ENCODE measurements around the gene ATF7. TPM values are rescaled to one million over a fixed set of nuclear protein-coding genes. Genes with fewer than 3 reads are reported as not detected.

ATF7 gene
- total and polyA plus RNA-seq, 2 donors (not counting 3 experiments of a cell fraction or from before 2014, with no cell fraction given) = 36.0 to 68.5 TPM

DNA sequence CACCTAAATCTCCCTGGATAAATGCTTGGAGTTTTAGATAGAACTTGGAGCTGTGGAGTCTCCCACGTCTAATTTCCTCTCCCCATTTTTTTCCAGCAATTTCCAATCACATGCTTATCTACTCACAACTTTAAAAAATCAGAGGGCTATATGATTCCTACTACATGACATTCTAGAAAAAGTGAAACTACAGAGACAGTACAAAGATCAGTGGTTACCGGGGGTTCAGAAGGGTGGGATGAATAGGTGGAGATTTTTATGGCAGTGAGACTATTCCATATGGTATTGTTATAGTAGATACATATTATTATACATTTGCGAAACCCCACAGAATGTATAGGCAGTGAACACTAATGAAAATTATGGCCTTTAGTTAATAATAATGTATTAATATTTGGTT, 35.5 kb downstream of the ATF7 start:
- no peaks in the 10 kb centered on the region for H3K27me3 ChIP-seq (ENCODE audit: control insufficient read depth in 2 of 2, insufficient read depth in 2 of 2, low read length in 2 of 2)
- no peak for DNase-seq (ENCODE audit: low read depth, low spot score)
- no peak overlapping the region for H3K27ac ChIP-seq (ENCODE audit: insufficient read depth, low read depth, low read length)
- CTCF ChIA-PET = interaction anchor here (2.4 kb wide), 1 partner anchor 47 kb away, joined by 28 read pairs; no protein-coding TSS in a partner anchor
- no TSS peak for BruUV-seq (replicated peaks)
- peaks cover 38% of the 10 kb centered on the region for H3K4me1 ChIP-seq (ENCODE audit: control insufficient read depth, extremely low read depth, insufficient read depth, low read length)
- H3K9ac ChIP-seq (replicated peaks; ENCODE audit: extremely low read depth, insufficient read depth, low read length) = no peak overlapping the region
- H3K79me2 ChIP-seq (ENCODE audit: control insufficient read depth, insufficient read depth, low read length) = peaks cover 63% of the 10 kb centered on the region
- intact Hi-C loops (cut with micrococcal nuclease) = no loop called here
- no peak overlapping the region for H2AFZ ChIP-seq (ENCODE audit: low read depth, low read length)
- H3K9me3 ChIP-seq (replicated peaks; ENCODE audit: control insufficient read depth, insufficient read depth, low read length) = no peaks in the 10 kb centered on the region
- no peaks in the 10 kb centered on the region for H3K9me1 ChIP-seq (replicated peaks; ENCODE audit: control insufficient read depth, extremely low read depth, insufficient read depth, low read length)
- peaks cover 0 to 2% of the 10 kb centered on the region in 2 experiments for H3K36me3 ChIP-seq (ENCODE audit: control insufficient read depth in 2 of 2, extremely low read depth in 1 of 2, insufficient read depth in 2 of 2, low read length in 2 of 2)
- dilution Hi-C loops (cut with MboI; ENCODE audit: extremely low pct_ligation_motif_present, low sequenced_read_pairs) = no loop called here
- H4K20me1 ChIP-seq (replicated peaks; ENCODE audit: control insufficient read depth, extremely low read depth, insufficient read depth, low read length) = no peaks in the 10 kb centered on the region
- peak overlapping the region; percentile 16 for H3K4me2 ChIP-seq (ENCODE audit: insufficient read depth, low read length)
- no peak overlapping the region for H3K4me3 ChIP-seq (replicated peaks in 1 of 3; ENCODE audit: insufficient read depth in 1 of 3, low read depth in 1 of 3, low read length in 3 of 3)
- POLR2A ChIA-PET = no interaction called here
- FAIRE-seq = no peak
- TF ChIP-seq POLR2AphosphoS5 (IDR thresholded peaks at IDR 0.05; ENCODE audit: insufficient read depth, low read depth, low read length) (no peak), MYC (IDR thresholded peaks at IDR 0.05; ENCODE audit: low read depth, low read length) (no peak), EZH2 (IDR thresholded peaks at IDR 0.05; ENCODE audit: borderline replicate concordance, low read depth, low read length, severe bottlenecking) (no peak), POLR2A (IDR thresholded peaks at IDR 0.05; ENCODE audit: low read depth, low read length) (no peak), GATA2 (IDR thresholded peaks at IDR 0.05; ENCODE audit: insufficient read depth, insufficient read length, low read depth, low read length) (no peak), MAX (IDR thresholded peaks at IDR 0.05; ENCODE audit: insufficient read depth, insufficient read length) (no peak), FOS (IDR thresholded peaks at IDR 0.05; ENCODE audit: borderline replicate concordance, insufficient read depth, low read length) (no peak), JUN (IDR thresholded peaks at IDR 0.05; ENCODE audit: borderline replicate concordance, insufficient read depth, insufficient read length, low read depth) (no peak)
- TF ChIP-seq, protein P1, sequence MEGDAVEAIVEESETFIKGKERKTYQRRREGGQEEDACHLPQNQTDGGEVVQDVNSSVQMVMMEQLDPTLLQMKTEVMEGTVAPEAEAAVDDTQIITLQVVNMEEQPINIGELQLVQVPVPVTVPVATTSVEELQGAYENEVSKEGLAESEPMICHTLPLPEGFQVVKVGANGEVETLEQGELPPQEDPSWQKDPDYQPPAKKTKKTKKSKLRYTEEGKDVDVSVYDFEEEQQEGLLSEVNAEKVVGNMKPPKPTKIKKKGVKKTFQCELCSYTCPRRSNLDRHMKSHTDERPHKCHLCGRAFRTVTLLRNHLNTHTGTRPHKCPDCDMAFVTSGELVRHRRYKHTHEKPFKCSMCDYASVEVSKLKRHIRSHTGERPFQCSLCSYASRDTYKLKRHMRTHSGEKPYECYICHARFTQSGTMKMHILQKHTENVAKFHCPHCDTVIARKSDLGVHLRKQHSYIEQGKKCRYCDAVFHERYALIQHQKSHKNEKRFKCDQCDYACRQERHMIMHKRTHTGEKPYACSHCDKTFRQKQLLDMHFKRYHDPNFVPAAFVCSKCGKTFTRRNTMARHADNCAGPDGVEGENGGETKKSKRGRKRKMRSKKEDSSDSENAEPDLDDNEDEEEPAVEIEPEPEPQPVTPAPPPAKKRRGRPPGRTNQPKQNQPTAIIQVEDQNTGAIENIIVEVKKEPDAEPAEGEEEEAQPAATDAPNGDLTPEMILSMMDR (IDR thresholded peaks at IDR 0.05; ENCODE audit: extremely low read depth in 1 of 2, insufficient read depth in 1 of 2, low read depth in 1 of 2, low read length in 2 of 2) = no peak
